ENCODE measurements around the gene HK2.
A peak's percentile ranks its signal among the peaks of the same experiment; 100 is the strongest.
"Not testable (repeated sequence)": the region's sequence is repeated elsewhere in the genome, so short reads cannot be mapped to it uniquely, and the experiment has no call there.

The HK2 gene

DNA sequence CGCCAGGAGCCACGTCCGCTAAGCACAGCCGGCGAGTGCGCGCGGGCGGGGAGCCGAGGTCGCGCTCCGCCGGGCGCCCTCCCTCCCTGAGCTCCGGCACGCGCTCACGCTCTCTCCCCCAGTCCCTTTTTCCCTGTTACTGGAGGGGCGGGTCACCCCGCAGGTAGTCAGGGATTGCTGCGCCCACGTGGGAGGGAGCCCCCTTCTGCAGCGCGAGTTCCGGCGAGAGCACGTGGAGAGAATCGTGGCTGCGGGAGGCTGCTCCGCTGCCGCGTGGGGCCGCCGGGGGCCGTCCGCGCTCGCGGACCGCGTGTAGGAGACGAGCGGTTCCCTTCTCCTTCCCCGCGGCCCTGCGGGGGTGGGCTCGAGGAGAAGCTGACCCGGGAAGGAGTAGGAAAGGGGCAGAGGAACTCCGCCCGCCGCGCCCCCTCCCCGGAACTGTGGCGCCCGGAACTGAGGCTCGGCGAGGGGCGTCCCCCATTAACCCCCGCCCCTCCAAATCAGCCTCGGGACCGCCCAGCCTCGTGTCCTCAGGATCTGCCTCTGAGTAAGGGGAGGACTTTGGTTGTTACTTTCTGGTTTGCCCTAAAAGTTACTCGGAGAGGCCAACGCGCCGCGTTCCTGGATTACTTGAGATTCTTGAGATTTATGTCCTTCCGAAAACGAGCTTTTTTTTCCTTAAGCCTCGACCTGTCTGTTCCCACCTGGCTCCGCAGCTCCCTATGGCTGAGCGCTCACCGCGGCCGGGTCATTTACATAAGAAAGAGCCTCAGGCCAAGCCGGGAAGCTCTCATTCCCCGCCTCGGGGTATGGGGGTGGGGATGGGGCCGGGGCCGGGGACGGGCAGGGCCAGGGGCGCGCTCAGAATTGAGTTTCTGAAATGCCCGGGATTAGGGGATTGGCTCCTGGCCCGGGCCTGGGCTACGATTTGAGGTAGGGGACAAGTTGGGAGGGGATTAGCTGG is 1.1 kb downstream of the HK2 start:
- peak; percentile 50 for DNase-seq (ENCODE audit: low read depth)

DNA sequence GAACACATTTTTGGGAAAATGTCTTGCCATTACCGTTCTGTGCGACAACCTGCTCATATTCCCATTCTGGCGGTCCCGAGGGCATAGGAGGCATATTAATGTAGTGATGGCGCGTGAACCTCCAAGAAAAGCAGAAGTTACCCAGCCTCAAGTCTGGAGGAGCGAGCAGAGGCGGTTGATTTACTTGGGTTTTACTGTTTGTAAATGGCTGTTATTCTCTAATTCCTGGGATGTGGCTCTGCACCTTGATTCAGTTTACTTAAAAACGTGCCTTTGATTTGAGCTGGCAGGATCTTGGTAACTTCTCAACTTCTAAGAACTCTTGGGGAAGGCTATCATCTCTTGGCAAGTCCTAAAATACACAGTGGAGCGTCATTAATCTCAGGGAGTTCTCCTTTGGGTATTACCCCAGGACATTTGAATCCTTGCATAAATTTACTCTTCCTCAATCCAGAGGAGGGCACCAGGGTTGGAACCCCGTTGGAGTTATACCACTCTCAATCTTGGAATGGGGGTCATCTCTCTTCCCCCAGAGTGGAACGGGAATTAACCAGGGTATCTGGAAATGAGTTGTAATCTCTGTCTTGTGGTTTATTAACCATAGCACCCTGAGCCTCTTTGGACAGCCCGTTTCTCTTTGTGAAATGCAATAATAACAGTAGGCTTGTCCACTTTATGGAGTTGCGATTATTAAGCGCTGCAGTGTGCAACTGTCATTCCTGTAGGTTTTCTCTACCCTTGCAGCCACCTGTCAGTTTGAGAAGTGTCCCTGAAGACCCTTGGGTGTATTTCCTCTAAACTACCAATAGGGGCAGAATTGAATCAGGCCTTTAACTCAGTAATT is 2.1 kb downstream of the HK2 start:
- DNase-seq (ENCODE audit: low read depth) = no peak

DNA sequence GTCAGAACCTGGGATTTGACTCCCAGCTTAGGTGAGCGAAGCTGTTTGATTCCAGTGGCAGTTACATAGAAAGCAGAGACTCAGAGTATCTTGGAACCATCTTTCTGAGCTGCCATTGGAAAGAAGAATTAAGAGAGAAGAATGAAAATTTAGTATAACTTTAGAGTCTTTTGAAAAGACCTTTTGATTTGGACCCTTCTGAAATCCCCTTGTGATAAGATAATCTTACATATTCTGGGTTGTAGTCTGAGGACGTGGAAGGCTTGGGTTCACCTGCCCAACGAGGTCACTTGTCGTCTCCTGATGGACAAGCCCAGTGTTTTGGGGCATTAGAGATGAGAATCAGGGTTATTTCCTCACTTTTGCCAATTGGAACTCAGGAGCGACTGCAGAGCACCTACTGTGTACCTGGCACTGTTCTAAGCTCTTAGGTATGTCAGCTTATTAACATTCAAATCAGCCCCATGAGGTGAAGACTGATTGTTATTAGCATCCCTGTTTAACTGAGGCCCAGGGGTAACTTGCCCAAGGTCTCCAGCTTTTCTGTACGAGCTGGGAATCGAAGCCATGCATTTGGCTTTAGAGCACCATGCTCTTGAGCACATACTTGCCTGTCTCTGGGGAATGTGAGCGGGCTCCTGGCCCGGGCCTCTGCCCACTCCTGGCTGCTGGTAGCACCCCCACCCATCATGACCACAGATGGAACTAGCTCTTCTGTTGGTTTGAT is 2.9 kb downstream of the HK2 start:
- no peak for DNase-seq (ENCODE audit: low read depth)

DNA sequence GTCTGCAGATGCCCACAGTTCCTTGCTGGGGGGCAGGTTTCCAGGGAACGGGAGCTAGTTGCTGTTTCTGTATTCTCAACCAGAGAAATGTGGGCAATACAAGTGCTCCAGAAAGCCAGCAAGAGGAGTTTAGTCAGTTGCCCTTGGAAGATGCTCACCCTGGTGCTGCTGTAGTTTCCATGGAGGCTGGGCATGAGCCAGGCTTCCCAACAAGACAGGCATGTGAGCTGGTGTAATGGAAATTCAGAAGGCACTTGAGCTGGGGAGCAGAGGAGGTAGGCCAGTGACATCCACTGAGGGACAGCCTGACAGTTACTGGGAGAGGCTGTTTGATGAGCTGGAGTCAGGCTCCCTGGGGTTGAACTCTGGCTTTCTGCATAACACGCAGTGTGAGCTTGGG is 7.7 kb downstream of the HK2 start:
- no peak for DNase-seq (ENCODE audit: low read depth)

DNA sequence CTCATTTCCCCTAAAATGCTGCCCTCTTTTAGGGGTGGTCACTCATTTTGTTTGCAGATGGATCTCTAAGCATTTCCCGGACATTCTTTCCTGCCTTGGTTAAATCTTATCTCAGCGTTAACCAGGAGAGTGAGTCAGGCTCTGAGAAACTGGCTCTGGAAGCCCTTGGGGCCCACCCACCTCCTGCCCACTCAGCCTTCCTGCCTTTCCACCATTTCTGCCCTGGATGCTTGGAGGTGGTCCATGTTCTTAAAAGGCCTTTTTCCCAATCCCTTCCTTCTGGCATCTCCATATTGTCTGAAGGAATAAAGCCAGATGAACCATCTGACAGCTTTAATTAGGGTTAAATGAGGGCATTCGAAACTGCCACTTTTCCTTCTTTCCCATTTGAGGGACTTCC is 9.5 kb downstream of the HK2 start:
- no peak for DNase-seq (ENCODE audit: low read depth)

DNA sequence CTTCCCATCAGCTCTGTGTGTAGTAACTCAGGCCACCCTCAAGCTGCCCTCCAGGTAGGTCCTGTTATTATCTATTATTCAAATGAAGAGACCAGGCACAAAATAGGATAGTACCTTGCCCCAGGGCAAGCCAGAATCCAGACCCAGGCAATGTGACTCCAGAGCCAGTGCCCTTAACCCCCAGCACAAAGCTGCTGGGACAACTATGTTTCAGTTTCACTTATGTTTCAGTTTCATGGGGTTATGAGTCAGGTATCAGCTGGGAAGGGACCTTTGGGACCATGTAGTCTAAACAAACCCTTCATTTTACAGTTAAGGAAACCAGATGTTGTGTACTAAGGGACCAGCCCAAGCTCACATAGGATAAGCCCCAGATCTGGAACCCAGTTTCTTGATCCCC is 10.0 kb downstream of the HK2 start:
- no peak for DNase-seq (ENCODE audit: low read depth)

DNA sequence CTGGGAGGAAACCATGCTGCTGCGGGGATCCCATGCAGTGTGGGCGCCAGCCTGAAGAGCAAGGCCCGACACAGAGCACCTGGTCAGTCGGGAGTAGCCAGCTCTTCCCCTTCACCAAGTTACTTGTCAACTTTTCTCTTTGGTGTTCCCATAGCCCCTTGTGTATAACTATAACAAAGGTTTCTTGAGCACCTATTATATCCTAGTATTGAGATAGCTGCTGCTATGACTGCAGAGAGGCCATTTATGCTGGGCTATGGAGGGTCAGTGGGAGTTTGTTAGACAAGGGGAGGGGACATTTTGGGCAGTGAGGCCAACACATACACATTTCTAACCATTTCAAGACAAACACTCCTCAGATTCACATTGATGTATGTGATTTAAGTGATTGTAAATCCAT is 10.8 kb downstream of the HK2 start:
- DNase-seq (ENCODE audit: low read depth) = no peak

DNA sequence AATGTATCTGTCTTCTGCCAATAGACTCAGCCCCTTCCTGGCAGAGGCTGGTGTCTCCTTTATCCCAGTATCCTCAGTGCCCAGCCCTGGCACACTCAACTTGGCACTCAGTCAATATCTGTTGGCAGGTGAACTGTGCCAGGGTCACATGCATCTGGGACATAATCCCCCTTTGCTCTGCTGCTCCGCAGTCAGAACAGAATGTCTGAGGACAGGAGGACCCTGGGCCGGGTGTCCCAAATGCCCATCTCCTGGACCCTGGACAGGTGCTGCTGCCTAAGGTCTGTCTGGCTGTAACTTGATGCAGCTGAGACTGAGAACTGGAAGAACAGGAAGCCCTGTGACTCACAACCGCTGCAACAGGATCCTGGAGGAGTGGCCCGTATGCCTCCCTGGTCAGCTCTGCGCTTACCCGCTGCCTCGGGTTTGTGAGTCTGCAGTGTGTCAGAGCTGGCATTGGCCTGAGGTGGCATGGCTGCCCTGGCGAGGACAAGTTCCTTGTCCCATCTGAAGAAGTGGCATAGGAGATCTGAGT is 11.4 kb downstream of the HK2 start:
- DNase-seq (ENCODE audit: low read depth) = no peak

DNA sequence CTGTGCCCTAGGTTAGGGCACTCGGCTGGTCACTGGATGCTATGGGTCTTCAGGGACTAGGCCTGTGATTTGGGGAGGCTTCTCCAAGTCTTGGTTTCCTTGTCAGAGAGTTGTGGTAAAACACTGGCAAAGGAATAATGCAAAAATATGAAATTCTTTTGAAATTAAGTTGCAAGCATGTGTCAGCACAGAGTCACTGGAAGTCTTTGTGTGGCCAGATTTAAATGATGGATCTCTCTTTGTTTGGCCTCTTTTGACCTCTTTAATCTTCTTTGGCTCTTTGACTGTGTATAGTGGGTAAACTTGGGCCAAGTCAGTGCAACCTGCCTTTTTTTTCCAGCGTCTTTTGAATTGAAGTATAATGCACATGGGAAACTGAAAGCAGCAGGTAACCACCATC is 12.1 kb downstream of the HK2 start:
- no peak for DNase-seq (ENCODE audit: low read depth)

DNA sequence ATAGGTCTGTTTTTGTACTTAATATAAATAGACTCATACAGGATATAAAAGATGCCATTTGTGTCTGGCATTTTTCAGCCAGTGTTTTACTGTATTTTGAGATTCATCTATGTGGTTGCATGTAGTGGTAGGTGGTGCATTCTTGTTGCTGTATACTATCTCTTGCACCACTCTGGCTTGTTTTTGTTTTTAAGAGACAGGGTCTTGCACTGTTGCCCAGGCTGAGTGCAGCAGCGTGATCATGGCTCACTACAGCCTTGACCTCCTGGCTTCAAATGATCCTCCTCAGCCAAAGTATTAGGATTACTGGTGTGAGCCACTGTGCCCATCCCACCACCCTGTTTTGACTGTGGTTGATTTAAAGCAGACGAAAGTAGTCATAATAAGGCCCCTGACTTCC is 12.6 kb downstream of the HK2 start:
- no peak for DNase-seq (ENCODE audit: low read depth)

DNA sequence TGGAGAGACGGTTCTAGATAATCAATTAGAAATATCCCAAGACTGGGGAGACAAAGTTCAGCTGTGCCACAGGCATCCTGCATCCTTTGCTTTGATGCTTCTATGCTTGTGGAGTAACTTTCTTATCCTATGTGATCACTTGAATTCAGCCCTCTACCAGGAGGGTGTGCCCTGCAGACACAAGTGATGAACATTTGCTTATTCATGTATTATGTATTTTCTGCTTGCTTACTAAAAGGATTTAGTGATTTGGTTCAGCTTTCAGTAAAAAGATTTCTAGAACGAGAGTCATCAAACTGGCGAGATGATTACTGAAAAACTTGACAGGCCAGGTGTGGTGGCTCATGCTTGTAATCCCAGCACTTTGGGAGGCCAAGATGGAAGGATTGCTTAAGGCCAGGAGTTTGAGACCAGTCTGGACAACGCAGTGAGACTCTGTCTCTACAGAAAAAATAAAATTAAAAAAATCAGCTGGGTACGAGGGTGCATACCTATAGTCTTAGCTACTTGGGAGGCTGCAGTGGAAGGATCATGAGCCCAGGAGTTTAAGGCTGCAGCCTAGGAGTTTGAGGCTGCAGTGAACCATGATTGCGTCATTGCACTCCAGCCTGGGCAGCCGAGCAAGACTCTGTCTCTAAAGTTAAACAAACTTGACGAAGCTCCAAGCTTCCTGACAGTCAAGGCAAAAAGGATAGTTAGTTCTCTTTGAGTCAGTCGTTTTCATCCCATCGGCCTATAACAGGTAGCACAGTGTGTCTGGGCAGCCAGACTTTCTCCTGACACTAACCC is 13.3 kb downstream of the HK2 start:
- no peak for DNase-seq (ENCODE audit: low read depth)

DNA sequence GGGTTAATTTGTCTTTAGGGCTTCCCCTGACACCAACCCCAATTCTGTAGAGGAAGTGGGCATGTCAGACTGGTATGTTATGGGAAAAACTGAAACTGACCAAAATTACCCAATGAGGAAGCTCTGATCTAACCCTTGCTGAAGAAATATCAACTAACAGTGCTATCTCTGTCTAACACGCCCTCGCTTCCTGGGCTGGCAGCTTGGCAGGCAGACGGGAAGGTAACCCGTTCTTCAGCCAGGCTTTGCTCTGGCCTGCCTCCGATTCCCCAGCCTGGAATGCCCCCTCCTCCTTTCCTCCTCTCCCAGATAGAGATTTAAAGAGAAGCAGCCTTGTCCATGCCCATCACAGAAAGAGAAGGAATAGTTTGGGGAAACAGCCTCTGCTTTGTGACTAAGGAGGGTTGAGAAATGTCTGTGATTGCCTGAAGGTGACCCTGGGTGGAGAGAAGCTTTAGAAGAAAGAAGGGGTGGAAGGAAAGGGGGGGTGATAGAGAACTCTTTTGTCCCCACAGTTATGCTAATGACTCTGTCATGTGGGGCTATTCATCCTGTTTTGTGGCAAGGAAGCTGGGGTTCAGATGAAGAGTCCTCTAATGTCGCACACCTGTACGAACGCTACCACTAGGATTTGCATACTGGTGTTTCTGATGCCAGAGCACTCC is 15.4 kb downstream of the HK2 start:
- no peak for DNase-seq (ENCODE audit: low read depth)

DNA sequence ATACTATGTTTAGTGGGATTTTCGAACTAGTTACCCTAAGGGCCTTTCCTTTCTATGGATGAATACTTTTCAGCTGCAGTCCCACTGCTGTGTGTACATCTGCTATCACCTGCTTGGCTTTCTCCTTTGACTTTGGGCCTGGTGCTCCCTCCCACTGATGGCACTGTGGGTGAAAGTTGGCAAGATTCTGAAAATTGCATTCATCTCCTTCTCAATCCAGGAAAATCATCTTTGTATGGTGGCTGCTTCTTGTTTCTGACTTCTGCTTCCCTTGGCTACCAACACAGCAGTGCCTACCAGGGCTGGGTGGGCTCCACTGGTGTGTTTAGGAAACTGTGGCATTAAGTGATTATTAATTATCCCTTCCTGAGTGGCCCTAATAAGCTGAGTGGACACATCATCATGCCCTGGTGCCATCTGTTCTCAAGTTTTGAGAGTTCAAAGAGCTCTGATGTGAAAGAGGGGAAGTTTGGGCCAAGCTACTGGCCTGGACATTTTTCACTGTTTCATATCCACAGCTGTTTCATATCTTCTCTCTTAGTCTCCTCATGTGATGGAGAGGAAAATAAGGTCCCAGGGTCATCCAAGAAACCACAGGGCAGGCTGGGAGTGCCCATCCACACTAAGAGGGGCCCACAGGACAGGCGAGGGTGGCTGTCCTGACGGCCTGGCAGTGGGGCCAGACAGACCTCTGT is 16.7 kb downstream of the HK2 start:
- no peak for DNase-seq (ENCODE audit: low read depth)

DNA sequence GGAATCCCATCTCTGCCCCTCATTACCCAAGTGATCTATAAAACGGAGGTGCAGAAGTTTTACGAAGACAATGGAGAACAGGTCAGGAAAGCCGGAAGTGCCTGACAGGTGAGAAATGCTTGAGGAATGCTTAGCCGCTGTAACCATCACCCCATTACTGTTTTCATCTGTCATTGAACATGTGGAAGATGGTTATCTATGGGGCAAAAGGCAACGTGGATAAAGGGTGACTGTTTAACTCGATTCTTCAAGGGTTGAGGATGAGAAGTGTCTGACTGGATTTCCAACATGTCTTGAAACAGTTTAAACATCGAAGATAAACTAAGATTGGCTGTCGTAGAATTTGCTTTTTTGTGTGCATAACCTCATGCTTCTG is 17.3 kb downstream of the HK2 start:
- DNase-seq (ENCODE audit: low read depth) = no peak

DNA sequence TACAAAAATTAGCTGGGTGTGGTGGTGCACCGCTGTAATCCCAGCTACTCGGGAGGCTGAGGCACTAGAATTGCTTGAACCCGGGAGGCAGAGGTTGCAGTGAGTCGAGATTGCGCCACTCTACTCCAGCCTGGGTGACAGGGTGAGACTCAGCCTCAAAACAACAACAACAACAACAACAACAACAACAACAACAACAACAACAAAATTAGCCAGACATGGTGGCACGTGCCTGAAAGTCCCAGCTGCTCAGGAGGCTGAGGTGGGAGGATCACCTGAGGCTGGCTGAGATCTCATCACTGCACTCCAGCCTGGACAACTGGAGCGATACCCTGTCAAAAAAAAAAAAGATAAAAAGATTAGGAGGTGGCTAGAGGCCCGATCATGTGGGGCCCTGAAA is 19.4 kb downstream of the HK2 start:
- not testable (repeated sequence) for DNase-seq (ENCODE audit: low read depth)

DNA sequence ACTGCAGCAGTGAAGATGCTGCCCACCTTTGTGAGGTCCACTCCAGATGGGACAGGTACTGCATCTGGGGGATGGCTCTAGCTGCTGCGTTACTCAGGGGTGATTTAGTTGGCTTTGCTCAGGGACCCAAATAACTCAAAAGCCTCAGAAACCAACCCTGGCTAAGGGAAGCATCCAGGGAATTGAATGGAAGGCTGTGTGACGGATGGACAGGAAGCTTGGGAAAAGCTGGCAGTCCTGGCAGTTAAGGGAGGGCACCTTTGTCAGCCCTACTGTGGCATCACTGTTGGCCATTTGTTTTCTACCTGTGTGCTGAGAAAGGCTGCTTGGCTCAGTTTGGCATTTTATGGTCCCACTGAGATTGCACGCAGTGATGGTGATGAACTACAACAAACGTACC is 20.5 kb downstream of the HK2 start:
- no peak for DNase-seq (ENCODE audit: low read depth)

DNA sequence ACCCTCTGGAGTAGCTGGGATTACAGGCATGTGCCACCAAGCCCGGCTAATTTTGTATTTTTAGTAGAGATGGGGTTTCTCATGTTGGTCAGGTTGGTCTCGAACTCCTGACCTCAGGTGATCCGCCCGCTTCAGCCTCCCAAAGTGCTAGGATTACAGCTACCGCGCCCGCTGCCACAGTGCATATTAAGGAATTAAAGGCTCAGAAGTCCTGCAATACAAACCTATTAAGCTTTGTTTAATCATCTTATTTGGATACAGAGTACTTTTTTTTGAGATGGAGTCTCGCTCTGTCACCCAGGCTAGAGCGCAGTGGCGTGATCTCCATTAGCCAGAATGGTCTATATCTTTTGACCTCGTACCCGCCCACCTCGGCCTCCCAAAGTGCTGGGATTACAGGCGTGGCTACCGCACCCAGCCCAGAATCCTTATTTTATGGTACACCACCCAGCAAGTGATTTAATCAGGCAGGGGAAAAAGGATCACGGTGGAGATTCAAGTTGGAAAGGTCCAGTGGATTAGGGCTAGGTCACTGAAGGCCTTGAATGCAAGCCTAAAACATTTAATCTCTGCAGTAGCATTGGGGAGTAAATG is 21.3 kb downstream of the HK2 start:
- DNase-seq (ENCODE audit: low read depth) = not testable (repeated sequence)

DNA sequence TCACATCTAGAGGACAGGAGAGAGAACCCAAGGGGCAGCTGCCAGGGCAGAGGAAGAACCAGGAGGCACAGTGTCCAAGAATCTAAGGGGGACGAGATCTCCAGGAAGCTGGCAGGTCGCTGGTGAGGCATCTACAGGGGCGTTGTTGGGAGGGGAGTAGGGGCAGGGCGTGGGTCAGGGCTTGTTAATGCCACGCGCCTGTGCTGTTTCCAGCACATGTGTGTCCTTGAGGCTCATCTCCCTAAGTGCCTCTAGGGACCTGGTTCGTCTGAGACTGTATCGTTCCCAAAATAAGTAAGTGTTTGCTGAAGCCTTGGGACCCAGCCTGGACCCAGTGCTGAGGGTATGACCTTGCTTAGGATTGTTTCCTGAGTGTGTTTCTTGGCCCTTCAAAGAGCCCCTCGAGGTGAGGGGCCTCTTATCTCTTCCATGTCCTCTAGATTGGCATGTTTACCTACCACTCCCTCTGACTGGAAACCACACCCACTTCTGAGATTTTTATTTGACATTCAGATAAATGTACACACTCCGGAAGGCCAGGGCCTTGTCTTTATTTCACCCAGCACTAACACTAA is 22.2 kb downstream of the HK2 start:
- no peak for DNase-seq (ENCODE audit: low read depth)

DNA sequence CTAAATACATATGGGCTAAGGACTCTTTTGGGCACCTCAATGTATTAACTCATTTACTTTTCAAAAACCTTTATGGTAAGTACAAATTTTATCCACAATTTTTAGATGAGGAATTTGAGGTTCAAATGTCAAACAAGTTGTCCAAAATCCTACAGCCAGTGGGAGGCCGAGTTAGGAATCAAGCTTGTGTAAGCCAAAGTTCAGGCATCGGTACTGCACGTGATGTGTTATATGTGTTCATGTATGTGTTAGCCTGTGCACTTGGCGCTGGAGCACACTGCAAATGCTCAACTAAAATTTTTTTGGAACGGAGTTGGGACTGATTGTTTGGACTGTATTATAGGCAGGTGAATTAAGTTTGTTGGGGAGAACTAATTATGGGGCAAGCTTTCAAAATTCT is 22.7 kb downstream of the HK2 start:
- DNase-seq (ENCODE audit: low read depth) = no peak

DNA sequence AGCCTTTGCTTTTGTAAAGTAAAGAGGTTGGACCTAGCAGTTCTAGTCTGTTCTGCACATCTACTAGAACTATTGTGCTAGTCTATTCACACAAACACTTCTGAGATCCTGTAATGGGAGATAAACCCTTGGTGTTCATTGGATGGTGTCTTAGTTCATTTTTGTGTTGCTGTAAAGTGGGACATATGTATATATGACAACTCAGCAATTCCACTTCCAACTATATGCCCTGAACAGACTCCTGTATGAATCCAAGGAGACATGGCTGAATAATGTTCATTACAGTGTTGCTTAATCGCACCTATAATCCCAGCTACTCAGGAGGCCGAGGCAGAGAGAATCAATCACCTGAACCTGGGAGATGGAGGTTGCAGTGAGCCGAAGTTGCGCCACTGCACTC is 23.3 kb downstream of the HK2 start:
- DNase-seq (ENCODE audit: low read depth) = no peak

Measured in T-helper 22 cell (primary cell).